ENCODE data around the gene PDE4DIP. TPM values are rescaled to one million over a fixed set of nuclear protein-coding genes. Genes with fewer than 3 reads are reported as not detected.
"Not testable (repeated sequence)": the region's sequence is repeated elsewhere in the genome, so short reads cannot be mapped to it uniquely, and the experiment has no call there.

Gene PDE4DIP
- total and polyA plus RNA-seq, 5 donors = 857 to 2,379 (median 1,540) TPM

GRCh38 chr1:148953730-148954129 is 109.5 kb downstream of the PDE4DIP start:
- H3K27me3 ChIP-seq (ENCODE audit: control insufficient read depth, insufficient read depth); H3K9me3 ChIP-seq (ENCODE audit: control insufficient read depth, low read length); H3K4me3 ChIP-seq (ENCODE audit: low read length); ATAC-seq; H3K27ac ChIP-seq (ENCODE audit: low read length); intact Hi-C loops (cut with DNase I); DNase-seq; H3K4me1 ChIP-seq (ENCODE audit: control insufficient read depth, insufficient read depth, low read length): not testable (repeated sequence)
- 55% methylated on average over 6 of the region's 7 CpGs for WGBS

GRCh38 chr1:148958343-148958742 is 114.1 kb downstream of the PDE4DIP start:
- H3K4me1 ChIP-seq (ENCODE audit: control insufficient read depth, insufficient read depth, low read length); intact Hi-C loops (cut with DNase I); ATAC-seq: not testable (repeated sequence)

GRCh38 chr1:148960212-148961000 is 116.2 kb downstream of the PDE4DIP start:
- H3K4me1 ChIP-seq (ENCODE audit: control insufficient read depth, insufficient read depth, low read length); H3K27me3 ChIP-seq (ENCODE audit: control insufficient read depth, insufficient read depth); H3K27ac ChIP-seq (ENCODE audit: low read length); intact Hi-C loops (cut with DNase I); H3K4me3 ChIP-seq (ENCODE audit: low read length); DNase-seq; H3K9me3 ChIP-seq (ENCODE audit: control insufficient read depth, low read length): not testable (repeated sequence)
- ATAC-seq = peak in 1 of 2 donors; percentile 31
- WGBS = 84% methylated on average over 1 of the region's 4 CpGs

More at GRCh38 chr1:148958343-148958742, 114.1 kb downstream of the PDE4DIP start:
- not testable (repeated sequence) for H3K9me3 ChIP-seq (ENCODE audit: control insufficient read depth, low read length); H3K27me3 ChIP-seq (ENCODE audit: control insufficient read depth, insufficient read depth); DNase-seq; H3K27ac ChIP-seq (ENCODE audit: low read length); H3K4me3 ChIP-seq (ENCODE audit: low read length)

GRCh38 chr1:148962127-148962857 is 118.1 kb downstream of the PDE4DIP start:
- H3K27me3 ChIP-seq (ENCODE audit: control insufficient read depth, insufficient read depth); ATAC-seq; H3K9me3 ChIP-seq (ENCODE audit: control insufficient read depth, low read length); intact Hi-C loops (cut with DNase I); H3K4me1 ChIP-seq (ENCODE audit: control insufficient read depth, insufficient read depth, low read length); DNase-seq; H3K4me3 ChIP-seq (ENCODE audit: low read length); H3K27ac ChIP-seq (ENCODE audit: low read length): not testable (repeated sequence)
- WGBS = 81% methylated on average over 3 of the region's 6 CpGs

GRCh38 chr1:148966084-148966483 is 121.9 kb downstream of the PDE4DIP start:
- intact Hi-C loops (cut with DNase I) = not testable (repeated sequence)
- peak; percentile 71 to 85 for ATAC-seq
- 7% methylated on average over 1 of the region's 2 CpGs for WGBS

GRCh38 chr1:148967580-148967979 is 123.4 kb downstream of the PDE4DIP start:
- DNase-seq; intact Hi-C loops (cut with DNase I); H3K27ac ChIP-seq (ENCODE audit: low read length); H3K9me3 ChIP-seq (ENCODE audit: control insufficient read depth, low read length); ATAC-seq; H3K4me3 ChIP-seq (ENCODE audit: low read length); H3K27me3 ChIP-seq (ENCODE audit: control insufficient read depth, insufficient read depth); H3K4me1 ChIP-seq (ENCODE audit: control insufficient read depth, insufficient read depth, low read length): not testable (repeated sequence)
- no CpG with 5 or more reads among the region's 2 CpGs for WGBS

More at GRCh38 chr1:148966084-148966483, 121.9 kb downstream of the PDE4DIP start:
- not testable (repeated sequence) for H3K27ac ChIP-seq (ENCODE audit: low read length); H3K4me3 ChIP-seq (ENCODE audit: low read length); H3K4me1 ChIP-seq (ENCODE audit: control insufficient read depth, insufficient read depth, low read length); H3K9me3 ChIP-seq (ENCODE audit: control insufficient read depth, low read length); DNase-seq; H3K27me3 ChIP-seq (ENCODE audit: control insufficient read depth, insufficient read depth)

- ATAC-seq; H3K4me3 ChIP-seq (ENCODE audit: low read length); H3K27me3 ChIP-seq (ENCODE audit: control insufficient read depth, insufficient read depth); DNase-seq; H3K4me1 ChIP-seq (ENCODE audit: control insufficient read depth, insufficient read depth, low read length); intact Hi-C loops (cut with DNase I); H3K27ac ChIP-seq (ENCODE audit: low read length); H3K9me3 ChIP-seq (ENCODE audit: control insufficient read depth, low read length): not testable (repeated sequence)
- 75% methylated on average over 3 of the region's 3 CpGs for WGBS
Measured at GRCh38 chr1:148968682-148969081, 124.5 kb downstream of the PDE4DIP start.

- H3K27ac ChIP-seq (ENCODE audit: low read length); DNase-seq; intact Hi-C loops (cut with DNase I): not testable (repeated sequence)
Measured at GRCh38 chr1:148969126-148969525, 124.9 kb downstream of the PDE4DIP start.

GRCh38 chr1:148975453-148975852 is 131.2 kb downstream of the PDE4DIP start:
- DNase-seq; H3K4me1 ChIP-seq (ENCODE audit: control insufficient read depth, insufficient read depth, low read length); ATAC-seq; H3K27me3 ChIP-seq (ENCODE audit: control insufficient read depth, insufficient read depth); H3K27ac ChIP-seq (ENCODE audit: low read length); intact Hi-C loops (cut with DNase I); H3K4me3 ChIP-seq (ENCODE audit: low read length); H3K9me3 ChIP-seq (ENCODE audit: control insufficient read depth, low read length): not testable (repeated sequence)
- 81% methylated on average over 1 of the region's 1 CpG for WGBS

More at GRCh38 chr1:148969126-148969525, 124.9 kb downstream of the PDE4DIP start:
- not testable (repeated sequence) for ATAC-seq; H3K27me3 ChIP-seq (ENCODE audit: control insufficient read depth, insufficient read depth); H3K4me3 ChIP-seq (ENCODE audit: low read length); H3K4me1 ChIP-seq (ENCODE audit: control insufficient read depth, insufficient read depth, low read length); H3K9me3 ChIP-seq (ENCODE audit: control insufficient read depth, low read length)
- 79% methylated on average over 2 of the region's 5 CpGs for WGBS

GRCh38 chr1:148975866-148976537 is 131.8 kb downstream of the PDE4DIP start:
- intact Hi-C loops (cut with DNase I); H3K27me3 ChIP-seq (ENCODE audit: control insufficient read depth, insufficient read depth); H3K4me1 ChIP-seq (ENCODE audit: control insufficient read depth, insufficient read depth, low read length); H3K9me3 ChIP-seq (ENCODE audit: control insufficient read depth, low read length); ATAC-seq; H3K4me3 ChIP-seq (ENCODE audit: low read length); DNase-seq; H3K27ac ChIP-seq (ENCODE audit: low read length): not testable (repeated sequence)
- 68% methylated on average over 1 of the region's 1 CpG for WGBS

GRCh38 chr1:148977785-148978184 is 133.6 kb downstream of the PDE4DIP start:
- H3K4me3 ChIP-seq (ENCODE audit: low read length); H3K27ac ChIP-seq (ENCODE audit: low read length); H3K9me3 ChIP-seq (ENCODE audit: control insufficient read depth, low read length); intact Hi-C loops (cut with DNase I); H3K27me3 ChIP-seq (ENCODE audit: control insufficient read depth, insufficient read depth); H3K4me1 ChIP-seq (ENCODE audit: control insufficient read depth, insufficient read depth, low read length); DNase-seq; ATAC-seq: not testable (repeated sequence)
- WGBS = 95% methylated on average over 1 of the region's 1 CpG
